OCI-LY3 (cell line): ENCODE measurements around the gene EXPH5.

Experiments used
- H2AFZ ChIP-seq: fragments of 200-600, 300-600 bp; shearing (Covaris generic); 2 replicates; pipeline ENCODE4 v1.6.0; 2014; ENCODE audit warnings: antibody characterized with exemption, low read depth, low read length
- H3K27ac ChIP-seq: fragments of 200-600, 300-600 bp; sonication (generic); 2 replicates; pipeline ENCODE4 v1.5.1; 2014; ENCODE audit warnings: mild to moderate bottlenecking, low read length, moderate library complexity, mixed read lengths
- H3K27me3 ChIP-seq: fragments of 200-600, 300-600 bp; sonication (generic); 2 replicates; pipeline ENCODE4 v1.6.1; 2014; ENCODE audit warnings: low read depth, low read length, mixed read lengths
- H3K36me3 ChIP-seq: fragments of 200-600, 300-600 bp; sonication (generic); replicated peaks from 2 replicates; pipeline ENCODE3; 2014; ENCODE audit warnings: low read depth, low read length, mixed read lengths
- H3K4me1 ChIP-seq: fragments of 300-600, 200-600 bp; sonication (generic); 2 replicates; pipeline ENCODE4 v1.6.1; 2014; ENCODE audit warnings: low read length, mixed read lengths
- H3K4me2 ChIP-seq: fragments of 200-600, 300-600 bp; sonication (generic); 2 replicates; pipeline ENCODE4 v1.6.1; 2014; ENCODE audit warnings: low read length, mixed read lengths
- H3K4me3 ChIP-seq: fragments of 300-600, 200-600 bp; sonication (generic); 2 replicates; pipeline ENCODE4 v1.5.1; 2014; ENCODE audit warnings: antibody characterized with exemption, mild to moderate bottlenecking, low read length, moderate library complexity
- H3K79me2 ChIP-seq: fragments of 300-600, 200-600 bp; shearing (Covaris generic); 2 replicates; pipeline ENCODE4 v1.6.1; 2014; ENCODE audit warnings: mild to moderate bottlenecking, low read length, mixed read lengths
- H3K9ac ChIP-seq: fragments of 300-600, 200-600 bp; shearing (Covaris generic); 2 replicates; pipeline ENCODE4 v1.6.0; 2014; ENCODE audit warnings: mild to moderate bottlenecking, low read length, moderate library complexity
- H3K9me3 ChIP-seq: fragments of 200-600, 300-600 bp; shearing (Covaris generic); 2 replicates; pipeline ENCODE4 v1.6.1; 2014; ENCODE audit warnings: low read length, mixed read lengths; ENCODE audit not compliant: insufficient read depth
- H4K20me1 ChIP-seq: fragments of 200-600, 300-600 bp; sonication (generic); 2 replicates; pipeline ENCODE4 v1.6.1; 2016; ENCODE audit warnings: low read length, mixed read lengths; ENCODE audit not compliant: insufficient read depth
- CTCF ChIP-seq: fragments of 200-600, 300-600 bp; sonication (generic); IDR thresholded peaks from 2 replicates; pipeline ENCODE4 v1.5.1; 2014; ENCODE audit warnings: antibody characterized with exemption, low read length, low read depth
- EZH2phosphoT487 ChIP-seq: fragments of 200-600 bp; shearing (Covaris generic); IDR thresholded peaks from 2 replicates; pipeline ENCODE4 v1.6.1; 2018; ENCODE audit warnings: antibody characterized with exemption, mixed run types, low read depth

EXPH5 gene

GRCh38 chr11:108562746-108563581 lies 30.6 kb downstream of the EXPH5 start:
- H3K79me2 ChIP-seq, result no peaks in the 10 kb centered on the region
- no peaks in the 10 kb centered on the region for H3K4me1 ChIP-seq
- H3K27ac ChIP-seq, result no peak overlapping the region
- H3K4me2 ChIP-seq, result no peak overlapping the region
- no peak overlapping the region for H3K4me3 ChIP-seq
- no peak overlapping the region for H2AFZ ChIP-seq
- H3K36me3 ChIP-seq, result no peaks in the 10 kb centered on the region
- no peaks in the 10 kb centered on the region for H3K9me3 ChIP-seq
- no peak overlapping the region for H3K9ac ChIP-seq
- H4K20me1 ChIP-seq, result no peaks in the 10 kb centered on the region
- no peak for TF ChIP-seq EZH2phosphoT487
- TF ChIP-seq CTCF, result no peak
- H3K27me3 ChIP-seq, result no peaks in the 10 kb centered on the region

DNA sequence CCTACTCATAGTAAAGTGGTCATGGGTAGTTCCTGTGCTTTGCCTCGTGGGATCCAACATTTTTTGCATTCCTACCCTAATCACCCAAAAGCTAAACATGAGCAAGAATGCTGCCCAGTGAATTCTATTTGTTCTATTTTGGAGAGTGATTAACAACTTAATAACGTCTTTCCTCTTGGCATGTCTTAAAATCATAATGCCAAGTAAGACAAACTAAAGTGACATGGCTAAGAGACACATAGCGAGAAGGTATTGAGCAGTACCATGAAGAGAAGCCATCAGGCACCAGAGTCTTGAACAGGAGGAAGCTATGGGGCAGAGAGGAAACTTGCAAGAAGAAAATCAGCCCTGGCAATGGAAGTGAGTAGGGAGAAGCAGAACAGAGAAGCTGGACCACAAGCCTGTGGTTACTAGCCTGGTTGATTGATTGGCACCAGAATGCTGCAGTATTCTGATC lies 32.0 kb downstream of the EXPH5 start:
- TF ChIP-seq EZH2phosphoT487 (no peak), CTCF (no peak)
- Histone ChIP-seq H3K9me3 (no peaks in the 10 kb centered on the region), H3K27me3 (no peaks in the 10 kb centered on the region), H3K36me3 (no peaks in the 10 kb centered on the region), H3K4me1 (no peaks in the 10 kb centered on the region), H3K9ac (no peak overlapping the region), H3K27ac (no peak overlapping the region), H2AFZ (no peak overlapping the region), H3K79me2 (no peaks in the 10 kb centered on the region), H3K4me3 (no peak overlapping the region), H3K4me2 (no peak overlapping the region), H4K20me1 (no peaks in the 10 kb centered on the region)

DNA sequence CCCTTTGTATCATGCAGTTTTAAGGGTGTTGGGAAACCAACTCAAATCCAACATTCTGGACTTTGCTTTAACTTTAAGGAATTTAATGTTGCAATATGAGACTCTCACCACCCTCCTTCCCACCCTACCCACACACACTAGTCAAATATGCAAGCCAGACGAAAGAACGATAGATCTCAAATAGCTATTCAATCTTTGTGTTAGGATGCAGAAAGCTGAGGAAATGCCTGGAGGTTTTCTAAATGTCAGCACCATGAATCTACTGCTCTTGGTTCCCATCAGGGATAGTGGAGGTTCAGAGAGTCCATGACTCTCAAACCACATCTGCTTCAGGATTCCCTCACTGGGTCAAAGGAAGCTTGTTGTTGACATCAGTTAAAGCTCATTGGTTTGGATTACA lies 33.7 kb downstream of the EXPH5 start:
- Histone ChIP-seq H3K27me3 (no peaks in the 10 kb centered on the region), H3K36me3 (no peaks in the 10 kb centered on the region), H3K9ac (no peak overlapping the region), H3K9me3 (no peaks in the 10 kb centered on the region), H2AFZ (no peak overlapping the region), H3K4me1 (no peaks in the 10 kb centered on the region), H3K4me3 (no peak overlapping the region), H3K79me2 (no peaks in the 10 kb centered on the region), H3K4me2 (no peak overlapping the region), H4K20me1 (no peaks in the 10 kb centered on the region), H3K27ac (no peak overlapping the region)
- TF ChIP-seq CTCF (no peak), EZH2phosphoT487 (no peak)

DNA sequence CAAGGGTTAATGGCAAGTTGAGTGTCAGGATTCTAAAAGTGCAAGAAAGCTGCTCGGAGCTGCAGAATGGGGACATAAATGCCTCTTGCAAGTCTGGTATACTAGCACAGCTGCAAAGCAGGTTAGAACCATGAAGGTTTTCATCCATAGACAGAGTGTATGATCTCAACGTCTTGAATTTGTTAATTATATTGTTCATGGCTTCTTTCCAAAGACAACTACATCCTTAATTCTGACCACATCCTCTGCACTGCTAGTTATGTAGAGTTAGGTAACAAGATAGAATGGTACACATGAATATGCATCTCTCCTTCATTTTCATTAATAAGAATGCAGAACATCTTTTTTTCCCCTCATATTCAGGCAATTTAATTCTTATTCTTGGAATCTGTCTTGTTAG lies 34.2 kb downstream of the EXPH5 start:
- H3K9ac ChIP-seq, result no peak overlapping the region
- H3K4me1 ChIP-seq, result no peaks in the 10 kb centered on the region
- H2AFZ ChIP-seq, result no peak overlapping the region
- no peak overlapping the region for H3K27ac ChIP-seq
- no peaks in the 10 kb centered on the region for H3K9me3 ChIP-seq
- no peak overlapping the region for H3K4me2 ChIP-seq
- no peak for TF ChIP-seq CTCF
- no peak for TF ChIP-seq EZH2phosphoT487
- no peaks in the 10 kb centered on the region for H3K79me2 ChIP-seq
- no peaks in the 10 kb centered on the region for H3K27me3 ChIP-seq
- H4K20me1 ChIP-seq, result no peaks in the 10 kb centered on the region
- H3K4me3 ChIP-seq, result no peak overlapping the region
- H3K36me3 ChIP-seq, result no peaks in the 10 kb centered on the region
